Mesenchymal stem cell (in vitro differentiated cells and primary cell): ENCODE results near the gene TNNT3.

ENCODE experiments used
- DNase-seq: peaks from one replicate; pipeline ENCODE4 v3.0.0-alpha.2; 2013
- H2AFZ ChIP-seq: one replicate; pipeline ENCODE4 v1.6.1; 2013; ENCODE audit warnings: low read depth, mild to moderate bottlenecking, control low read depth, inconsistent platforms, low read length, moderate library complexity
- H2AK5ac ChIP-seq: 2 replicates; pipeline ENCODE4 v1.6.1; 2013; ENCODE audit warnings: low read length, moderate library complexity, mild to moderate bottlenecking, inconsistent platforms; ENCODE audit not compliant: severe bottlenecking
- H2BK120ac ChIP-seq: one replicate; pipeline ENCODE4 v1.6.1; 2013; ENCODE audit warnings: low read depth, mild to moderate bottlenecking, inconsistent platforms, low read length, moderate library complexity
- H2BK12ac ChIP-seq, 2 experiments: one replicate each; pipeline ENCODE4 v1.6.1; 2013; ENCODE audit warnings: inconsistent platforms in 2 of 2, low read length in 2 of 2, mild to moderate bottlenecking in 2 of 2, moderate library complexity in 2 of 2, control low read depth in 1 of 2
- H2BK15ac ChIP-seq: one replicate; pipeline ENCODE4 v1.6.1; 2013; ENCODE audit warnings: mild to moderate bottlenecking, low read depth, inconsistent platforms; ENCODE audit not compliant: poor library complexity, severe bottlenecking
- H2BK5ac ChIP-seq: 2 replicates; pipeline ENCODE4 v1.6.1; 2013; ENCODE audit warnings: low read depth, mild to moderate bottlenecking, low read length, control low read depth, inconsistent platforms; ENCODE audit not compliant: poor library complexity, severe bottlenecking
- H3K14ac ChIP-seq, 2 experiments: one replicate each; pipeline ENCODE4 v1.6.1; 2013; ENCODE audit warnings: inconsistent platforms in 2 of 2, low read length in 2 of 2, control low read depth in 1 of 2, mild to moderate bottlenecking in 1 of 2, moderate library complexity in 1 of 2
- H3K18ac ChIP-seq, 2 experiments: one replicate each; pipeline ENCODE4 v1.6.1; 2013; ENCODE audit warnings: inconsistent platforms in 2 of 2, low read length in 2 of 2, control low read depth in 1 of 2, low read depth in 1 of 2, mild to moderate bottlenecking in 1 of 2
- H3K23ac ChIP-seq, 2 experiments: one replicate each; pipeline ENCODE4 v1.6.1; 2013; ENCODE audit warnings: inconsistent platforms in 2 of 2, low read length in 2 of 2, mild to moderate bottlenecking in 2 of 2, moderate library complexity in 2 of 2, control low read depth in 1 of 2
- H3K27ac ChIP-seq: 2 replicates; pipeline ENCODE4 v1.5.1; 2013; ENCODE audit warnings: mild to moderate bottlenecking, moderate library complexity, low read length, control low read depth, inconsistent platforms; ENCODE audit not compliant: poor library complexity, severe bottlenecking
- H3K27me3 ChIP-seq, 2 experiments: 2 replicates each; pipeline versions ENCODE4 v1.6.1 to v1.7.0; 2013; ENCODE audit warnings: low read length in 2 of 2, mild to moderate bottlenecking in 2 of 2, moderate library complexity in 2 of 2, control low read depth in 1 of 2, inconsistent platforms in 1 of 2; ENCODE audit not compliant: control insufficient read depth in 1 of 2, insufficient read depth in 1 of 2
- H3K36me3 ChIP-seq, 2 experiments: 2 replicates each; pipeline versions ENCODE4 v1.6.1 to v1.7.0; 2013; ENCODE audit warnings: low read length in 2 of 2, control low read depth in 1 of 2, inconsistent platforms in 1 of 2, low read depth in 1 of 2, mild to moderate bottlenecking in 1 of 2; ENCODE audit not compliant: insufficient read depth in 2 of 2, control insufficient read depth in 1 of 2
- H3K4ac ChIP-seq, 2 experiments: one replicate each; pipeline ENCODE4 v1.6.1; 2013; ENCODE audit warnings: inconsistent platforms in 2 of 2, low read length in 2 of 2, mild to moderate bottlenecking in 2 of 2, moderate library complexity in 2 of 2, control low read depth in 1 of 2, low read depth in 1 of 2
- H3K4me1 ChIP-seq: 2 replicates; pipeline ENCODE4 v1.6.1; 2013; ENCODE audit warnings: low read depth, low read length, control low read depth; ENCODE audit not compliant: control insufficient read depth, insufficient read depth
- H3K4me2 ChIP-seq: 2 replicates; pipeline ENCODE4 v1.6.1; 2013; ENCODE audit warnings: low read length, mild to moderate bottlenecking, inconsistent platforms; ENCODE audit not compliant: poor library complexity, severe bottlenecking
- H3K4me3 ChIP-seq, 2 experiments: 2 replicates each; pipeline versions ENCODE4 v1.5.1 to v1.7.0; 2013; ENCODE audit warnings: low read length in 2 of 2, mild to moderate bottlenecking in 2 of 2, control low read depth in 1 of 2, low read depth in 1 of 2; ENCODE audit not compliant: insufficient read depth in 1 of 2
- H3K79me1 ChIP-seq: replicated peaks from 2 replicates; pipeline ENCODE4 v1.6.1; 2013; ENCODE audit warnings: mild to moderate bottlenecking, control low read depth, low read length, inconsistent platforms; ENCODE audit not compliant: poor library complexity, severe bottlenecking
- H3K9ac ChIP-seq: 2 replicates; pipeline ENCODE4 v1.7.0; 2013; ENCODE audit warnings: mild to moderate bottlenecking, low read length, moderate library complexity
- H3K9me3 ChIP-seq: 2 replicates; pipeline ENCODE4 v1.7.0; 2013; ENCODE audit warnings: mild to moderate bottlenecking, low read length; ENCODE audit not compliant: control insufficient read depth
- H4K8ac ChIP-seq: one replicate; pipeline ENCODE4 v1.6.1; 2013; ENCODE audit warnings: inconsistent platforms, mild to moderate bottlenecking, low read length, moderate library complexity
- H4K91ac ChIP-seq: one replicate; pipeline ENCODE4 v1.6.1; 2013; ENCODE audit warnings: mild to moderate bottlenecking, low read length, inconsistent platforms
- WGBS: methylation state at CpG from one replicate; pipeline ENCODE4 v1.1.7; 2013; ENCODE audit warnings: mixed read lengths; 5-methylcytosine and 5-hydroxymethylcytosine counted together

Gene TNNT3

DNA sequence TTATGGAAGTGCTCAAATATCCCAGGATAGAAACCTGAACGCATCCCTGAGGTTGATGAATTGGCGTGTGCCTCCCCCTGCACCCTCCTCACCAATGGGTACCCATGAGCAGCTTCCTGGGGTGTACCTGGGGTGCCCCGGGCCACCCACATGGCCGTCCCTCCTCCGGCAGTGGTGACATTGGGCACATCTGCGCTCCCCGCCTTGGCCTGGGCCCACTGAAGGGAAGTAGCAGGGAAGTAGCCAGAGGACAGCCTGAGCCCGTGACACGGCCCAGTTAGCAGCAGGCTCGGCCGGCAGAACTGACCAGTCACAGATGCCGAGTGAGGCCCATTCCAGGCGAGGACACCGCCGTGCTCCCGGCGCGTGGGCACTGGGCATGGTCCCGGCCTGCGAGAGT lies 44.4 kb downstream of the TNNT3 start:
- Histone ChIP-seq H3K4me2 (no peak overlapping the region), H2BK120ac (no peak overlapping the region), H3K4me1 (no peaks in the 10 kb centered on the region), H3K14ac (no peak overlapping the region), H2BK12ac (no peak overlapping the region), H3K27ac (no peak overlapping the region), H2AK5ac (no peak overlapping the region), H3K4me3 (no peak overlapping the region), H4K91ac (no peak overlapping the region), H2BK5ac (no peak overlapping the region), H3K9ac (no peak overlapping the region), H4K8ac (no peak overlapping the region), H3K18ac (no peak overlapping the region), H3K79me1 (no peaks in the 10 kb centered on the region), H2BK15ac (no peak overlapping the region), H3K23ac (no peak overlapping the region), H3K4ac (no peak overlapping the region), H3K9me3 (no peaks in the 10 kb centered on the region), H2AFZ (no peak overlapping the region), H3K36me3 (no peaks in the 10 kb centered on the region), H3K27me3 (no peaks in the 10 kb centered on the region)
- no peak for DNase-seq
- WGBS: no CpG with 5 or more reads among the region's 20 CpGs

DNA sequence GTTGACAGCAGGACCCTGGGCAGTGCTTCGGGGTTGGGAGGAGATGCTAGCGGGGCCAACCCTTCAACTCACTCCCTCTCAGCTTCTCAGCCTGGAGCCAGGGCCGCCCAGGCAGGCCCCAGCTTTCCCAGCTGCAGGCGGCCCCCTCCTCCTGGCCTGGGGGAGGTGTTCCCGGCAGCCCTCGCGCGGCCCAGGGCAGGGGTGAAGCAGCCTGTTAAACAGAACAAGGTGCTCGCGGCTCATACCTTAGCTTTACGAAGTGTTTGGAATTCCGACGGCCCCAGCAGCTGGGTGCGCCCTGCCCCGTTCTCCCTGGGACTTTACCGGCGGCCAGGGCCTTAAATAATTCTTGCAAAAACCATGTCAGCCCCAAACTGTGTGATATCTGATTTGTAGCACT lies 44.8 kb downstream of the TNNT3 start:
- no peak overlapping the region for H3K14ac ChIP-seq
- H2BK15ac ChIP-seq: no peak overlapping the region
- H3K9ac ChIP-seq: no peak overlapping the region
- H3K79me1 ChIP-seq: no peaks in the 10 kb centered on the region
- no peak overlapping the region for H3K18ac ChIP-seq
- H3K4me2 ChIP-seq: no peak overlapping the region
- H3K27me3 ChIP-seq: no peaks in the 10 kb centered on the region
- H2AFZ ChIP-seq: no peak overlapping the region
- H2AK5ac ChIP-seq: no peak overlapping the region
- no peak for DNase-seq
- no peak overlapping the region for H4K91ac ChIP-seq
- no peak overlapping the region for H3K23ac ChIP-seq
- H3K27ac ChIP-seq: no peak overlapping the region
- H3K4me1 ChIP-seq: no peaks in the 10 kb centered on the region
- H3K9me3 ChIP-seq: no peaks in the 10 kb centered on the region
- no peak overlapping the region for H4K8ac ChIP-seq
- H3K4me3 ChIP-seq: no peak overlapping the region
- no CpG with 5 or more reads among the region's 17 CpGs for WGBS
- H2BK5ac ChIP-seq: no peak overlapping the region
- no peak overlapping the region for H2BK12ac ChIP-seq
- no peak overlapping the region for H3K4ac ChIP-seq
- no peak overlapping the region for H2BK120ac ChIP-seq
- H3K36me3 ChIP-seq: no peaks in the 10 kb centered on the region

DNA sequence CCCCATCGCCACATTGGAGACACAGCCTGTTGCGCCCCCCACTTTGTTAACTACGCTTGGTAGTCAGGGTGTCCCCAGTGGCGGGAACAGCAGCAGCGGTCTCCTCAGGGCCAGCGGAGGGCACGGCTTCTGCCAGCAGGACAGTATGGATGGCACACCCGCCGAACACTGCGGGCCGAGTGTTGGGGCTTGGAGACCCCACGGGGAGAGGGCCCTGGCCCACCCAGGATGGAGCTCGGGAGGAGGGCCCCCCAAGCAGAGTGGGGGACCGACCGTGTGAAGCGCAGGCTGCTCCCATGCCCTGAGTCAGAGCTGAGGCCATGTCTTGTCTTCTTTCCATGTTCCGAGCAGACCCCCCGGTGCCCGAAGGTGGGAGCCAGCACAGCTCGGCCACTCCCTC lies 45.5 kb downstream of the TNNT3 start:
- H2BK15ac ChIP-seq: no peak overlapping the region
- no peak overlapping the region for H3K23ac ChIP-seq
- no peaks in the 10 kb centered on the region for H3K36me3 ChIP-seq
- no peak overlapping the region for H2AFZ ChIP-seq
- no peak overlapping the region for H3K4me2 ChIP-seq
- no peak overlapping the region for H3K14ac ChIP-seq
- H2BK120ac ChIP-seq: no peak overlapping the region
- no peaks in the 10 kb centered on the region for H3K9me3 ChIP-seq
- no peak overlapping the region for H2BK12ac ChIP-seq
- no peaks in the 10 kb centered on the region for H3K79me1 ChIP-seq
- H3K27me3 ChIP-seq: no peaks in the 10 kb centered on the region
- H4K8ac ChIP-seq: no peak overlapping the region
- H3K27ac ChIP-seq: no peak overlapping the region
- H3K4me3 ChIP-seq: no peak overlapping the region
- H3K4me1 ChIP-seq: no peaks in the 10 kb centered on the region
- H2AK5ac ChIP-seq: no peak overlapping the region
- H4K91ac ChIP-seq: no peak overlapping the region
- no peak overlapping the region for H3K9ac ChIP-seq
- no CpG with 5 or more reads among the region's 20 CpGs for WGBS
- H2BK5ac ChIP-seq: no peak overlapping the region
- H3K18ac ChIP-seq: no peak overlapping the region
- DNase-seq: no peak
- H3K4ac ChIP-seq: no peak overlapping the region

DNA sequence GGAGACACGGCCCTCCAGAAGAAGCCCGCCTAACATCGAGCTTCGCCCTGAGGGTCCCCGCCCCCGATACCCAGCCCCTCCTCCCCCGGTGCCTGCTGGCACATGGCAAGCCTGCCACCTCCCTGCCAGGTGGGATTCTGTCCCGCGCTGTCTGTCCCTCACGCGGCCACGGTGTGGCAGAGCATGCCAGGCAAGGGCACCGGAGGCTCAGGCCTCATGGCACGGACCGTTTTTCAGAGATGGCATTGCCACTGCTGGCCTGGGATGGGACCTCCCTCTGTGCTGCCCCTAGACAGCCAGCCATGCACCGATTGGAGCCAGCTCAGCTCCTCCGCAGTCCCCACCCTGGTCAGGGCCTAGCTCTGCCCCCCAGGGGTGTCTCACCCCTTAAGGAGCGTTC lies 47.0 kb downstream of the TNNT3 start:
- WGBS: no CpG with 5 or more reads among the region's 18 CpGs
- DNase-seq: no peak
- no peaks in the 10 kb centered on the region for H3K36me3 ChIP-seq
- H3K27ac ChIP-seq: no peak overlapping the region
- no peak overlapping the region for H3K4me3 ChIP-seq
- H2AK5ac ChIP-seq: no peak overlapping the region
- H3K18ac ChIP-seq: no peak overlapping the region
- H3K4me1 ChIP-seq: no peaks in the 10 kb centered on the region
- H4K91ac ChIP-seq: no peak overlapping the region
- H3K4me2 ChIP-seq: no peak overlapping the region
- no peaks in the 10 kb centered on the region for H3K79me1 ChIP-seq
- H2BK120ac ChIP-seq: no peak overlapping the region
- H3K9me3 ChIP-seq: no peaks in the 10 kb centered on the region
- H3K9ac ChIP-seq: no peak overlapping the region
- H3K14ac ChIP-seq: no peak overlapping the region
- no peak overlapping the region for H3K4ac ChIP-seq
- H2BK5ac ChIP-seq: no peak overlapping the region
- H3K27me3 ChIP-seq: no peaks in the 10 kb centered on the region
- no peak overlapping the region for H2AFZ ChIP-seq
- no peak overlapping the region for H2BK15ac ChIP-seq
- no peak overlapping the region for H3K23ac ChIP-seq
- no peak overlapping the region for H2BK12ac ChIP-seq
- H4K8ac ChIP-seq: no peak overlapping the region
